ENCODE measurements around the gene NR5A2.

NR5A2 gene

GRCh38 chr1:200206761-200207160, 179.3 kb downstream of the NR5A2 start:
- Histone ChIP-seq H3K9ac (ENCODE audit: low read depth in 1 of 2, low read length in 2 of 2) (no peak overlapping the region), H3K27me3 (ENCODE audit: control insufficient read depth in 2 of 2, insufficient read depth in 2 of 2, low read length in 2 of 2) (no peaks in the 10 kb centered on the region), H3K27ac (ENCODE audit: low read depth in 2 of 2, low read length in 2 of 2) (no peak overlapping the region), H3K4me1 (ENCODE audit: control insufficient read depth in 2 of 2, insufficient read depth in 2 of 2, low read length in 2 of 2) (no peaks in the 10 kb centered on the region), H3K36me3 (ENCODE audit: control insufficient read depth in 2 of 2, insufficient read depth in 2 of 2, low read length in 2 of 2) (no peaks in the 10 kb centered on the region), H3K9me3 (ENCODE audit: control insufficient read depth in 2 of 2, low read length in 2 of 2) (no peaks in the 10 kb centered on the region), H3K4me3 (ENCODE audit: low read length in 2 of 2) (no peak overlapping the region)

DNA sequence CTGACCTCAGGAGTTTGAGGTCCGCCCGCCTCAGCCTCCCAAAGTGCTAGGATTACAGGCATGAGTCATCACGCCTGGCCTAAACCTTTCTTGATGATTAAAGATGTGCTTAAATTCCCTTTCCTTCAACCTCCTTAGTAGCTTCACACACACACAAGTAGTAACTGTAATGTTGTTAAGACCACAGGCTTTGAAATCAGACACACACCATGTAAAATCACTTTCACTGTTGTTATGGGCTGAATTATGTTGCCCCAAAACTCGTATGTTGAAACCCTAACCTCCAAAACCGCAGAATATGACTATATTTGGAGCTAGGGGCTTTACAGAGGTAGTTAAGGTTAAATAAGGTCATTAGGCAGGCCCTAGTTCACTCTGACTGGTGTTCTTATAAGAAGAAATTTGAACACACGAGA, 180.2 kb downstream of the NR5A2 start:
- Histone ChIP-seq H3K27me3 (ENCODE audit: control insufficient read depth in 2 of 2, insufficient read depth in 2 of 2, low read length in 2 of 2) (no peaks in the 10 kb centered on the region), H3K27ac (ENCODE audit: low read depth in 2 of 2, low read length in 2 of 2) (no peak overlapping the region), H3K4me1 (ENCODE audit: control insufficient read depth in 2 of 2, insufficient read depth in 2 of 2, low read length in 2 of 2) (no peaks in the 10 kb centered on the region), H3K9me3 (ENCODE audit: control insufficient read depth in 2 of 2, low read length in 2 of 2) (no peaks in the 10 kb centered on the region), H3K36me3 (ENCODE audit: control insufficient read depth in 2 of 2, insufficient read depth in 2 of 2, low read length in 2 of 2) (no peaks in the 10 kb centered on the region), H3K4me3 (ENCODE audit: low read length in 2 of 2) (no peak overlapping the region), H3K9ac (ENCODE audit: low read depth in 1 of 2, low read length in 2 of 2) (no peak overlapping the region)

DNA sequence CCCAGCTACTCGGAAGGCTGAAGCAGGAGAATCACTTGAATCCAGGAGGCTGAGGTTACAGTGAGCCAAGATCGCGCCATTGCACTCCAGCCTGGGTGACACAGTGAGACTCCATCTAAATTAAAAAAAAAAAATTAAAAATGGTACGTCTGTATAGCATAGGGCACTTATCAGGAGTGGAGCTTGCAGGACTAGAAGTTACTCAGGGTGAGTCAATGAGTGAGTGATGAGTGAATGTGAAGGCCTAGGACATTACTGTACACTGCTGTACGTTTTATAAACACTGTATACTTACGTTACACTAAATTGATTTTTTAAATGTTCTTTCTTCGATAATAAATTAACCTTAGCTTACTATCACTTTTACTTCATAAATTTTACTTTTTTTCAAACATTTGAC, 183.6 kb downstream of the NR5A2 start:
- H3K4me1 ChIP-seq (ENCODE audit: control insufficient read depth in 2 of 2, insufficient read depth in 2 of 2, low read length in 2 of 2), result no peaks in the 10 kb centered on the region
- no peaks in the 10 kb centered on the region for H3K27me3 ChIP-seq (ENCODE audit: control insufficient read depth in 2 of 2, insufficient read depth in 2 of 2, low read length in 2 of 2)
- no peak overlapping the region for H3K27ac ChIP-seq (ENCODE audit: low read depth in 2 of 2, low read length in 2 of 2)
- H3K9me3 ChIP-seq (ENCODE audit: control insufficient read depth in 2 of 2, low read length in 2 of 2), result no peaks in the 10 kb centered on the region
- H3K36me3 ChIP-seq (ENCODE audit: control insufficient read depth in 2 of 2, insufficient read depth in 2 of 2, low read length in 2 of 2), result no peaks in the 10 kb centered on the region
- no peak overlapping the region for H3K9ac ChIP-seq (ENCODE audit: low read depth in 1 of 2, low read length in 2 of 2)
- no peak overlapping the region for H3K4me3 ChIP-seq (ENCODE audit: low read length in 2 of 2)

DNA sequence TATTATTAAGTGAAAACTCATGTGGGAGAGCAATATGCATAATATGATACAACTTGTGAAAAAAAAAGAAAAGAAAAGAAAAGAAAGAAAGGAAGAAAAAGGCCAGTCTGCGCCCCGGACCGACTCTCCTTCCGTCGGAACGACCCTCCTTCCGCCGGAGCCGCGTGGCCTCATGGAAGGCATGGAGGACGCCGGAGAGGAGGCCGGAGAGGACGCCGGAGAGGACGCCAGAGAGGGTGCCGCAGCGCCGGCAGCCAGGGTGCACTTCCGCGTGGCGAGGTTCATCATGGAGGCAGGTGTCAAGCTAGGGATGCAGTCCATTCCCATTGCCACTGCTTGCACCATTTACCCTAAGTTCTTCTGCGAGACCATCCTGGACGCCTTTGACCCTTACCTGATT, 185.9 kb downstream of the NR5A2 start:
- Histone ChIP-seq H3K36me3 (ENCODE audit: control insufficient read depth in 2 of 2, insufficient read depth in 2 of 2, low read length in 2 of 2) (no peaks in the 10 kb centered on the region), H3K4me1 (ENCODE audit: control insufficient read depth in 2 of 2, insufficient read depth in 2 of 2, low read length in 2 of 2) (no peaks in the 10 kb centered on the region), H3K9ac (ENCODE audit: low read depth in 1 of 2, low read length in 2 of 2) (no peak overlapping the region), H3K4me3 (ENCODE audit: low read length in 2 of 2) (no peak overlapping the region), H3K27me3 (ENCODE audit: control insufficient read depth in 2 of 2, insufficient read depth in 2 of 2, low read length in 2 of 2) (no peaks in the 10 kb centered on the region), H3K27ac (ENCODE audit: low read depth in 2 of 2, low read length in 2 of 2) (no peak overlapping the region), H3K9me3 (ENCODE audit: control insufficient read depth in 2 of 2, low read length in 2 of 2) (no peaks in the 10 kb centered on the region)

- Histone ChIP-seq H3K4me3 (ENCODE audit: low read length in 2 of 2) (no peak overlapping the region), H3K9me3 (ENCODE audit: control insufficient read depth in 2 of 2, low read length in 2 of 2) (no peaks in the 10 kb centered on the region), H3K36me3 (ENCODE audit: control insufficient read depth in 2 of 2, insufficient read depth in 2 of 2, low read length in 2 of 2) (no peaks in the 10 kb centered on the region), H3K4me1 (ENCODE audit: control insufficient read depth in 2 of 2, insufficient read depth in 2 of 2, low read length in 2 of 2) (no peaks in the 10 kb centered on the region), H3K9ac (ENCODE audit: low read depth in 1 of 2, low read length in 2 of 2) (no peak overlapping the region), H3K27me3 (ENCODE audit: control insufficient read depth in 2 of 2, insufficient read depth in 2 of 2, low read length in 2 of 2) (no peaks in the 10 kb centered on the region), H3K27ac (ENCODE audit: low read depth in 2 of 2, low read length in 2 of 2) (no peak overlapping the region)
Observed at GRCh38 chr1:200213921-200214320, 186.4 kb downstream of the NR5A2 start.

DNA sequence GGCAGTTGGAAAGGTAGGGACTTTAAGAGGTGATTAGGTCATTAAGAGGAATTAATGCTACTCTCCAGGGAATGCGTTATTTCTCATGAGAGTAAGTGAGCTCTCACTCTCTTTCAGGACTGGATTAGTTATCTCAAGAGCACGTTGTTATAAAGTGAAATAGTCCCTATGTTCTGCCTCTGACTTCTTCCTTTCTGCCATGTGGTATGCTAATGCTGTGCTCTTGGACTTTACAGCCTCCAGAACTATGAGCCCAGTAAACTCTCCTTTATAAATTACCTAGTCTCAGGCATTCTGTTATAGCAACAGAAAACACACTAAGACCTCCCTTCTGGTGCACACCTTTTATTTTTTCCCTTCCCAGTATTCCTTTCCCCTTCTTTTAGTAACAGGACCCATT, 187.8 kb downstream of the NR5A2 start:
- Histone ChIP-seq H3K27ac (ENCODE audit: low read depth in 2 of 2, low read length in 2 of 2) (no peak overlapping the region), H3K27me3 (ENCODE audit: control insufficient read depth in 2 of 2, insufficient read depth in 2 of 2, low read length in 2 of 2) (no peaks in the 10 kb centered on the region), H3K4me3 (ENCODE audit: low read length in 2 of 2) (no peak overlapping the region), H3K9ac (ENCODE audit: low read depth in 1 of 2, low read length in 2 of 2) (no peak overlapping the region), H3K9me3 (ENCODE audit: control insufficient read depth in 2 of 2, low read length in 2 of 2) (no peaks in the 10 kb centered on the region), H3K4me1 (ENCODE audit: control insufficient read depth in 2 of 2, insufficient read depth in 2 of 2, low read length in 2 of 2) (no peaks in the 10 kb centered on the region), H3K36me3 (ENCODE audit: control insufficient read depth in 2 of 2, insufficient read depth in 2 of 2, low read length in 2 of 2) (no peaks in the 10 kb centered on the region)

DNA sequence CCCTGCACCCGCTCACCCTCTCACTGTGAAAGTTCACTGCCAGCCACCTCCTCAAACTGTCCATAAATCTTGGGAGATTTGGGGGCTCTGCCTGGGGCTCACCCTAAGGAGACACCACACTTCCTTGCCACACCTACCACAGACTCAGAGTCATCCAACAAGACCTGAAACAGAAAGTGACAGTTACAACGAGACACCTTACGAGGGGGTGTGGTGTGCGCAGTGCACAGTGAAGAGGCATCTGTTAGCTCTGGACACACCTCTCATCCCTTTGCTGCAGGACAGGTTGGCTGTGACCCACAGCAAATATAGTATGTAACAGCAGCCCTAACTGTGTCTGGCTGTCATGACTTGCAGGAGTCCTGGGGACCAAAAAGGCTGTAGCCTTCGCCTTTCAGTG, 190.2 kb downstream of the NR5A2 start:
- Histone ChIP-seq H3K4me1 (ENCODE audit: control insufficient read depth in 2 of 2, insufficient read depth in 2 of 2, low read length in 2 of 2) (no peaks in the 10 kb centered on the region), H3K9ac (ENCODE audit: low read depth in 1 of 2, low read length in 2 of 2) (no peak overlapping the region), H3K27ac (ENCODE audit: low read depth in 2 of 2, low read length in 2 of 2) (no peak overlapping the region), H3K27me3 (ENCODE audit: control insufficient read depth in 2 of 2, insufficient read depth in 2 of 2, low read length in 2 of 2) (no peaks in the 10 kb centered on the region), H3K9me3 (ENCODE audit: control insufficient read depth in 2 of 2, low read length in 2 of 2) (no peaks in the 10 kb centered on the region), H3K36me3 (ENCODE audit: control insufficient read depth in 2 of 2, insufficient read depth in 2 of 2, low read length in 2 of 2) (no peaks in the 10 kb centered on the region), H3K4me3 (ENCODE audit: low read length in 2 of 2) (no peak overlapping the region)

DNA sequence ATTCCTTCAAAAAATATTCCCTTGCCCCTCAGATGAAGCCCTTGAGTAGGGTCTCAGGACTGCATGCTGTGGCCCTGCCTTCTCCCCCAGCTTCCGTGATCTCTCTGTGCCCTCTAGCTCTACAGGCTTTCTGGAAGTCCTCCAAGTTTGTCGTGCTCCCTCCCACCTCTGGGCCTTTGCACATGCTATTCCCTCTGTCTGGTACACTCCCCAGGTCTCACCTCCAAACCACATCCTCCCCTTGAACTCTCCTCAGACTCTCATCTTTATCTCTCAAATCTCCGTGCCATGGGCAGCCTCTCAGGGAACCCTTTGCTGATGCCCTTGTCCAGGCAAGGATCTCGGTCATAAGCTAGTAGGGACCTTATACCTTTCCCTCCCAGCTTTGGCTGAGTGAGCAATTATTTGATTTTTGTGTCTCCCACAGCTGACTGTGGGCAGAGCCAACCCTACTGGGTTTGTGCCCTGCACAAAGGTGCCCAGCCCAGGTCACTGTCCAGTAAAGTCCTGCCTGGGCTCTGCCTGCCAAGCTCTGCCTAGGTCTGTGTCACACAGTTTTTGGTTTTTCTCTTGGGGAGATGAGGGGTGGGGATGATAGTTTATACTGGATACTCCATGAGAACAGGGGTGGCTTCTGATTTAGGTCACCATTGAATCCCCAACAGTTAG, 194.2 kb downstream of the NR5A2 start:
- H3K9ac ChIP-seq (ENCODE audit: low read depth in 1 of 2, low read length in 2 of 2), result no peak overlapping the region
- no peaks in the 10 kb centered on the region for H3K27me3 ChIP-seq (ENCODE audit: control insufficient read depth in 2 of 2, insufficient read depth in 2 of 2, low read length in 2 of 2)
- H3K27ac ChIP-seq (ENCODE audit: low read depth in 2 of 2, low read length in 2 of 2), result no peak overlapping the region
- H3K4me1 ChIP-seq (ENCODE audit: control insufficient read depth in 2 of 2, insufficient read depth in 2 of 2, low read length in 2 of 2), result no peaks in the 10 kb centered on the region
- H3K4me3 ChIP-seq (ENCODE audit: low read length in 2 of 2), result no peak overlapping the region
- H3K36me3 ChIP-seq (ENCODE audit: control insufficient read depth in 2 of 2, insufficient read depth in 2 of 2, low read length in 2 of 2), result no peaks in the 10 kb centered on the region
- H3K9me3 ChIP-seq (ENCODE audit: control insufficient read depth in 2 of 2, low read length in 2 of 2), result no peaks in the 10 kb centered on the region

- H3K4me1 ChIP-seq (ENCODE audit: control insufficient read depth in 2 of 2, insufficient read depth in 2 of 2, low read length in 2 of 2), result no peaks in the 10 kb centered on the region
- H3K9ac ChIP-seq (ENCODE audit: low read depth in 1 of 2, low read length in 2 of 2), result no peak overlapping the region
- H3K36me3 ChIP-seq (ENCODE audit: control insufficient read depth in 2 of 2, insufficient read depth in 2 of 2, low read length in 2 of 2), result no peaks in the 10 kb centered on the region
- no peak overlapping the region for H3K4me3 ChIP-seq (ENCODE audit: low read length in 2 of 2)
- no peaks in the 10 kb centered on the region for H3K27me3 ChIP-seq (ENCODE audit: control insufficient read depth in 2 of 2, insufficient read depth in 2 of 2, low read length in 2 of 2)
- H3K9me3 ChIP-seq (ENCODE audit: control insufficient read depth in 2 of 2, low read length in 2 of 2), result no peaks in the 10 kb centered on the region
- no peak overlapping the region for H3K27ac ChIP-seq (ENCODE audit: low read depth in 2 of 2, low read length in 2 of 2)
Observed at GRCh38 chr1:200223207-200223606, 195.7 kb downstream of the NR5A2 start.

DNA sequence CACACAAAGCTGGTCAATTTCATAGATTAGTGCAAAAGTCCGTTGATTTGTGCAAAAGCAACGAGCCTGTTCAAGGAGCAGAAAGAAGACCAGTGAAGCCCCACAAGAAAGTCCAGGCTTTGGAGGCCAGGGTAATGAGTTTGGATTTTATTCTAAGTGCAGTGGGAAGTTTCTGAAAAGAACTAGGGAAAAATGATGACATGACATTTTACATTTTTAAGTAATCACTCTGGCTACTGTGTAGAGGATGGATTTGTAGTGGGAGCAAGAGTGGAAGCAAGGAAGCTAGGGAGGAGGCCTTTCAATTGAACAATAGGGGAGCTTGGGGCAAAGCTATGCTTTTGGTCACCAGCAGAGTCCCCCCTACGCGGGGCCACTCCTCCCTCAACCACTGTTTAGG, 196.1 kb downstream of the NR5A2 start:
- no peaks in the 10 kb centered on the region for H3K4me1 ChIP-seq (ENCODE audit: control insufficient read depth in 2 of 2, insufficient read depth in 2 of 2, low read length in 2 of 2)
- no peak overlapping the region for H3K9ac ChIP-seq (ENCODE audit: low read depth in 1 of 2, low read length in 2 of 2)
- H3K36me3 ChIP-seq (ENCODE audit: control insufficient read depth in 2 of 2, insufficient read depth in 2 of 2, low read length in 2 of 2), result no peaks in the 10 kb centered on the region
- H3K27ac ChIP-seq (ENCODE audit: low read depth in 2 of 2, low read length in 2 of 2), result no peak overlapping the region
- H3K4me3 ChIP-seq (ENCODE audit: low read length in 2 of 2), result no peak overlapping the region
- H3K9me3 ChIP-seq (ENCODE audit: control insufficient read depth in 2 of 2, low read length in 2 of 2), result no peaks in the 10 kb centered on the region
- H3K27me3 ChIP-seq (ENCODE audit: control insufficient read depth in 2 of 2, insufficient read depth in 2 of 2, low read length in 2 of 2), result no peaks in the 10 kb centered on the region

DNA sequence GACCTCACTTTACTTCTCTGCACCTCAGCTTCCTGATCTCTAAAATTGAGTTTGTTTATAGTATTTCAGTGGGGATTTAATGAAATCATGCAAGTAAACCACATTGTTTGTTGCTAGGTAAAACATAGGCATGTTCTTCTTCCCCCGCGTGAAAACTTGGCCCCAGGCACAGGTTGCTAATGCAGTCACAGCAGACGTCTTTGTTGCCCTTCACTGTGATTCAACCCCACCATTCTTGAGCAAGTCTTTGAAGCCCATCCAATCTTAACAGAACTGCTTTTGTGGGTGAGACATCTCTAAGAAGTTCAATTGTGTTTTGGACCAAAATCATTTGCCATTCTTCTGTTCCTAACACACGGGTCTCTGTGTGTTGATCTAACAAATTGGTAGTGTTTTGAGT, 196.8 kb downstream of the NR5A2 start:
- Histone ChIP-seq H3K36me3 (ENCODE audit: control insufficient read depth in 2 of 2, insufficient read depth in 2 of 2, low read length in 2 of 2) (no peaks in the 10 kb centered on the region), H3K4me3 (ENCODE audit: low read length in 2 of 2) (no peak overlapping the region), H3K27me3 (ENCODE audit: control insufficient read depth in 2 of 2, insufficient read depth in 2 of 2, low read length in 2 of 2) (no peaks in the 10 kb centered on the region), H3K4me1 (ENCODE audit: control insufficient read depth in 2 of 2, insufficient read depth in 2 of 2, low read length in 2 of 2) (no peaks in the 10 kb centered on the region), H3K27ac (ENCODE audit: low read depth in 2 of 2, low read length in 2 of 2) (no peak overlapping the region), H3K9me3 (ENCODE audit: control insufficient read depth in 2 of 2, low read length in 2 of 2) (no peaks in the 10 kb centered on the region), H3K9ac (ENCODE audit: low read depth in 1 of 2, low read length in 2 of 2) (no peak overlapping the region)
